ENCODE data around the gene JUN. TPM values are rescaled to one million over a fixed set of nuclear protein-coding genes. Genes with fewer than 3 reads are reported as not detected.
A peak's percentile ranks its signal among the peaks of the same experiment; 100 is the strongest.

Gene JUN
- 227 TPM for total RNA-seq

DNA sequence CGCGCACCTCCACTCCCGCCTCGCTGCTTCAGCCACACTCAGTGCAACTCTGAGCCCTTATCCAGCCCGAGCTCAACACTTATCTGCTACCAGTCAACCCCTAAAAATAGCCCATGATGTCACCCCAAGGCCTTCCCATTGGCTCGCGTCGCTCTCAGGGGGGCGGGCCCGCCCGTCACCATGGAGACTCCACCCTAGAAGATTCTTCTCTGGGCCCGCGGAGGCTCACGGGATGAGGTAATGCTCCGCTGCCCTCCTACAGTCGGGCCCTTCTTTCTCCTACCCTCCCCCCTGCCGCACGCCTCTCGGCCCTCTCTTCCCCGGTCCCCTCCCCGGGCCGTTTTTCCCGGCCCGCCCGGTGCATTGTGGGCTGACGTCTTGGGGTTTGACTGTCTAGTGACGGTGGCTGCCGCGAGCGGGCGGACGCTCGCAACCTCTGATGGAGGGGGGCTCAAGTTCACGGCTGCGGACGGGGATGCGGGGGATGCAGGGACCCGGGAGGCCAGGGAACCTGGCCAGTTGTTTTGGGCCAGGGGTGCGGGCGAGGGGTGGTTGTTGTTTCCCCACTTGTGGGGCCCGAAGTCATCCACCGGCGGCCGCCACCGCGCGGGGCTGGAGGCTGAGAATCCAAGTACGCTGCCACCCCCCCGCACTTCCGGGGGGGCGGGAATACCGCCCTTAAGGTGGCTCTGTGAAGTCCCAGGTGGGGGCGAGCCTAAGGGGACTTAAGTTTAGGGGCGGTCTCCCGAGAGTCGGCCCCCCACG, at the start of gene JUN:
TSS of gene JUN (minus strand) at position 55 of the 765 bp plus-strand sequence. CDS start 977 bp downstream, outside the sequence.
- DNase-seq: peak; percentile 100

DNA sequence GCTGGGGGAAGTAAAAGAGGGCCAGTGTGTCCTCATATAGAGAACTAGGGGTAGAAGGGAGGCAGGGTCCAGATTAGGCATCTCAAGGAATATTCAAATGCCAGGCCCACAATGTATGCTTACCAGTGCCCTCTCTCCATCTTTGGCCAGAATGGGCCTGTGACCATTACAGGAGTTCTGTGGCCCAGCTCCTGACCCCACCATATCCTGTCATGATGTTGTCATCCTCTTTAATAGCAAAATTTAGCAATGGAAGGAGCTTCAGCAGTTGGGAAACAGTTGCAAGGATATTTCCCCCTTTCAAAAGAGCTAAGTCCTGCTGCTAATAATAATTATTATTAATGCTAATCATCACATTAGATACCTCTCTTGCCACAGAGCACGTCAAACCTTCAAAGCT, 49.3 kb upstream of the JUN start:
- DNase-seq: no peak

DNA sequence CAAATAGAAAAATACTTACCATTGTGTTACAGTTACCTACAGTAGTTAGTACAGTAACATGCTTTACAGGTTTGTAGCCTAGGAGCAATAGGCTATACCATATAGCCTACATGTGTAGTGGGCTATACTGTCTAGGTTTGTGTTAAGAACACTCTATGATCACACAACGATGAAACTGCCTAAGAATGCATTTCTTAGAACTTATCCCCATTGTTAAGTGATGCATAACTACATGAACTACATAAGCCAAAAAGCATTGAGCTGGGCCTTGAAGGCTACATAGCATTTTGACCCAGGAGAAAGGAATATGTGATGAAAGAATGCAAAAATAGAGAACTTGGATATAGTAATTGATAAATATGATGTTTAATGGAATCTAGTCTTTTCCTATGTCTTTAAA, 46.4 kb upstream of the JUN start:
- DNase-seq: no peak

DNA sequence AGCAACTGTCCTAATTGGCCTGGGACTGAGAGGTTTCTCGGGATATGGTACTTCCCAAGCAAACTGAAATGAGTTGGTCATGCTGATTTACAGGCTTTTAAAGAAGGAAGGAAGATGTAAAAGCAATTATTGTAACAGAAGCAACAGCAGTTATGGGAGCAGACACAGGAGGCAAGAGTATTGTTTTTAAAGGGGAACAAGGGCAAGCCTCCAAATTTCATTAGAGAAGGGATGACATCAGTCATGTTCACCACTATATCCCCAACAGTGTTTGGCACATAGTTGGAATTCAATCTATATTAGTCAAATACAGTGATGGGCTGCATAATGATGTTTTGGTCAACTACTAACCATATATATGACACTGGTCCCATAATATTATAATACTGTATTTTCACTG, 46.0 kb upstream of the JUN start:
- DNase-seq: no peak

DNA sequence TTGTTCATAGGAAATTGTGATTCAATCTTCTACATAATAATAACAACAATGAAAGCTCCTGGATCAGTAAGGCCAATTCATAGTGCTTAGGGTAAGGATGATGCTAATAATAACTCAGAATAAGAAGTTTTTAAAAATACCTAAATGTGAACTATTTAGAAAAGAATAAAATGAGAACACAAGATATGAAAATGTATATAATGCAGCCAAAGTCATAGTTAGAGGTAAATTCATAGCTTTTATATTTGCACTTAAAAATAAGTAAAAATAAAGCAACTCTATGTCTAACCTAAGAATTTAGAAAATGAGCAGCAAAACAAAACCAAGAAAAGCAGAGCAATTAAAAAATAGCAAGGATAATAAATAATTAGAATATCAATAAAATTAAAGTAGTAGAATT, 43.5 kb upstream of the JUN start:
- no peak for DNase-seq

DNA sequence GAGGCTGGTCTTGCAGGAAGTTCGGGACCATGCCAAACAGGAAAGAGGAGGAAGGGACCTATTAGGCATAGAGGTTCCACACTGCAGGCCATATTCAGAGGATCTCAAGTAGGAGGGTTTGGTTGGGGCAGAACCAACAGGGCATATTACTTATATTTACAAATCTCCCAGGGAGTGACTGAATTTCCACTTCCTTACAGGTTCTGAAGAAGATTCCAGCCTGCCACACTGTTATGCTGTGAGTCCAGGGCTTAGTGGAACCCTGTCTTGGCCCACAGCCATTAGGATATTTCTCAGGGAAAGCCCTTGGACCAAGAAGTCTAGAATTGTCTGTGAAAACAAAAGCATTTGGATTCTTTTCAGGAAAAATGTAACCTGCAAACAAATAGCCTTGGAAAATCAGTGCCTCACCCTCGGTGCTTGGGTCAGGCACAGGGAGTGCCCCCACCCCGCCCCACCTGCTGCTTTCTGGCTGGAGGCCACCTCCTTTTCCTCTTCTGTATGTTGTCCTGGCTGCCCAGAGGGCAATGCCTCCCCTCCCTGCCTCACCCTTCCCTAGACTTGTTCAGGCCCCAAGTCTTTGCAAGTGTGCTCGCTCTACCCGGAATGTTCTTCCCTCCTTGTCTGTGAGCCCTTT, 41.0 kb upstream of the JUN start:
- peak; percentile 33 for DNase-seq

DNA sequence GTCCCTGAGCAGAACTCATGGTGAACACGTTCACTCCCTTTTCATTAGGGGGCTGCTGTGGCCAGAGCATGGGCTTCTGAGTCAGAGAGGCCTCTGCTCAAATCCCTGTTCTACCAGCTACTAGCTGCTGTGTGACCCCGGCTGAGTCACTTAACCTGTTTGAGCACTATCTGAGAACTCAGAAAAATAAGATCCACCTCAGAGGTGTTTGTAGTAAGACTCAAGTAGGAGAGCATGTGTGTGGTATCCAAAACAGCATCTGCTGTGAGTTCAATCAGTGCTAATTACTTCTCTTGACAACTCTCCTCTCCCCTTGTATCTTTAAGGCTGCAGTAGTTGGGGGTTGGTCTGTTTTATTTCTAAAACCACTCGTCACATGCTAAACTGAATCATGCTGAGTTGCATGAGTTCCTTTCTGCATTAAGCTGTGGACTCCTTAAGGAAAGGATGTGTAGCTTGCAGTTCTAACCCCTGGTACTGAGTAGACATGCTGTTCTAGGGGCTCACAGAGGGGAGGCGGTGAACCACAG, 39.7 kb upstream of the JUN start:
- DNase-seq: no peak

DNA sequence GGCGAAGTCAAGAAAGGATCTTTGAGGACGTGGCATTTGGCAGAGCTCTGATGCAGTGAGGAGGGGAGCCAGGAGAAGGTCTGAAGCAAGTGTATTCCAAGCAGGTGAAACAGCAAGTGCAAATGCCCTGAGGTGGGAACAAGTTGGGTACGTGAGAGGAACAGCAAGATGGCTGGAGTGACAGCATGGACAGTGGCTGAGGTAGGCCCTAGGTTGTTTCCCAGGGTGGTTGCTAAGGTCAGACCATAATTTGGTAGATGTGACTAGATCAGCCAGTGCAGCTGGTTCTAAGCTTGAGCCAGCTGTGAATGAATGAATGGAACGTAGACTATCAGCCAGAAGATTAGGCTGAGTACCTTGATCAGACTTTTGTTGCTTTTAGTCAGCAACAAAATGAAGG, 37.5 kb upstream of the JUN start:
- no peak for DNase-seq

DNA sequence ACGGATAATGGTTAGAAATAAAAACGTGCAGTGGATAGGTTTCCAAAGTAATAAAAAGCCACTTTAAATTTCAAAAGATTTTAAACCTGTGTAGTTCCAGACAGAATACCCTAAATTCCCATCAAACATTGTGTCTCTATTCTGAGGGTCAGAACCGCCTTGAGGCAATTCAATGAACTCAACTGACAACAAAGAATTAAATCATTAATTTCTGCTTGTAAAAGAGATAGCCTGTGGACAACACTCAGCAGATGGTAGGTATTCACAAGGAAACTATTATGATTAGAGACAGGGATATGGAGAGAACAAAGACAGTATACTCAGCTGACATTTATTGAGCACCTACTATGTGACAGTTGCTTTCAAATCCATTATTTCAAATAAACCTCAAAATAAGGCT, 35.1 kb upstream of the JUN start:
- no peak for DNase-seq

DNA sequence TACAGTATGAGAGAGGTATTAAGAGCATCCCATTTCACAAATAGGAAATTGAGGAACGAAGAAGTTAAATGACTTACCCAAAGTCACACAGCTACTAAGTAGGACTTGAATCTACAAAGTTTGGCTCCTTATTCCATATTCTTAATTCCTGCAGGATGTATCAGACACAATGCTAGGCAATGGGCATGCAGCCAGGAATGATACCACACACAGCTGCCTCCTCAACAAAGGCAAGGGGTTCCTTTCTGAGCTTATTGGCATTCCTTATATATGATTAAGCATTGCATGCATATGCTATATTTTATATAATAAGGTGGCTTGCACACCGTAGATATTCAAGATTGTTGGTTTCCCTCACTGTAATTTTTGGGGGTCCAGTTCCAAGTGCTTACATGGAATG, 34.2 kb upstream of the JUN start:
- peak; percentile 38 for DNase-seq

DNA sequence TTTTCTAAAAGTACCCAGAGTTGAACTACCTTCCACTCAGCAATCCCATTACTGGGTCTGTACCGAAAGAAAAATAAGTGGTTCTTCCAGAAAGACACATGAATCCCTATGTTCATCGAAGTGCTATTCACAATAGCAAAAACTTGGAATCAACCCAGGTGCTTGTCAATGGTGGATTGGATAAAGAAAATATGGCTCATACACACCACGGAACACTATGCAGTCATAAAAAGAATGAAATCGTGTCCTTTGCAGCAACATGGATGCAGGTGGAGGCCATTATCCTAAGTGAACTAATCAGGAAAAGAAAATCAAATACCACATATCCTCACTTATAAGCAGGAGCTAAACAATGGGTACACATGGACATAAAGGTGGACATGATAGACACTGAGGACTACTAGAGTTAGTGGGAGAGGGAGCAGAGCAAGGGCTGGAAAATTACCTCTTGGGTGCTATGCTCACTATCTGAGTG, 32.9 kb upstream of the JUN start:
- no peak for DNase-seq

DNA sequence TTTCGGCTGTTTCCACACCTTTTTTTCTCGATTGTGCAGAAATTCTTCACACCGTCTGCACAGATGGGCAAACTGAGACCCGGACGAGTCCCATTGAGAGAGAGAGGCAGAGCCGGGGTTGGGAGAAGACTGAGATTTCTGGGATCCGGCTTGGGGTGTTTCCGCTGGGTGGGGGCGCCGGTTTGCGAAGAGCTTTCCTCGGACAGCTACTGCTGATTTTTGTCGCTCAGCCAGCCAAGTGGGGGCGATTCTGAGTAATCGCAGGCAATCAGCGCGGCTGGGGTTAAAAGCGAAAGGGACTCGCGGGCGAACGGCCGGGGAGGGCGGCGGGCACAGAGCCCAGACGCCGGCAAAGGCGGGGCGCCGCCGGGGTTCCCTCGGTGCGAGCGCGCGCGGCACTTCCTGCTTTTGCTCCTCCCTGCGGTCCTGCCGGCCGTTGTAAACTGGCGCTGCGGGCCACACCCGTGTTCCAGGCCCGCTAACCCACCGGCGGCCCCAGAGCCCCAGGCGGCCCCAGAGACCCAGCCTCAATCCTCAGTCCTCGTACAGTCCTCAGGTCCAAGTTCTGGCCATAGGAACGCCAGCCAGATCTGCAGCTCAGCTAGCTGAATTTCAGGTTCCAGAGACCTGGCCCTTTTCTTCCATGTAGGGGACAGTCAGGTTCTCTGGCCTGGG, 32.4 kb upstream of the JUN start:
- DNase-seq: peak; percentile 94

DNA sequence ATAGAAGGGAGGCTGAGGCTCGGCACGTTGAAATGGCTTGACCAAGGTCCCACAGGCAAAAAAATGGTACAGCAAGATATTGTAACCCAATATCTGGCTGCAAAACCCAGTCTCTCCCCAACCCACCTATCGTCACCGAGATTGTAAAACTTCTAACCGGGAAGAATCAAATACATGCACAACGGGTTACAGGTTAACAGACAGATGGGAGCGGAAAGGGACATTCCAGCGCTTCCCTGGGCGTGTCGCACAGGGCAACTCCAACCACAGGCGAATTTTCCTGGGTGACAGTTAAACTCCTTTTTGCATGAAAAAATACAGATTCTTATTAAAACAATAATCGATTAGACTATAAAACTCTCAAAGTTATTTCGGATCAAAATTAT, 31.8 kb upstream of the JUN start:
- peak; percentile 40 for DNase-seq

DNA sequence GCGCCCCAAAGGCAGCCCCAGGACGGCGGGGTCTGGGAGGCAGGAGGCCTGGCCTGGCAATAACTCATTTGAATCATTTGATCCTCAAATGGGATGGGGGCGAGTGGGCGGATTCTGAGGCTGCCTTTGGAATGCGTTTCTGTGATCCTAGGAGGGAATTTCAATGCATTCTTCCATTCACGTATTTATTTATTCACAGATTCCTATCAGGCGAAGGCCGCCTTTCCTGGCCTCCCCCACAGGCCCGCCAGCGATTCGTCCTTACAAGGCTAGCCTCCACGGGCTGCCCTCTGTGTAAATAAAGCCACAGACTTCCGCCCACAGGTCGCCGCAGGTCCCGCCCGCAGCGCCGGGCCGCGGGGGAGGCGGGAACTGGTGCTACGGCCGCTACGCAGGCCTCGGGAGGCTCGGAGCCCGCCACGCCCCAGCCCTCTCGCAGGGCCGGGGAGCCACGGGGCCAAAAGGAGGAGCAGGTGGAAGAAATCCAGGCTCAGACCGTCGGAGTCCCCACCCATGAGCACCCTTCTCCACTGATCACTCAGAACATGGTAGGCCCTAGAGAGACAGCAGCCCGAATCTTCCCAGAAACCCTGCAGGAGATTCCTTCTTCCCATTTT, 31.3 kb upstream of the JUN start:
- peak; percentile 66 for DNase-seq

DNA sequence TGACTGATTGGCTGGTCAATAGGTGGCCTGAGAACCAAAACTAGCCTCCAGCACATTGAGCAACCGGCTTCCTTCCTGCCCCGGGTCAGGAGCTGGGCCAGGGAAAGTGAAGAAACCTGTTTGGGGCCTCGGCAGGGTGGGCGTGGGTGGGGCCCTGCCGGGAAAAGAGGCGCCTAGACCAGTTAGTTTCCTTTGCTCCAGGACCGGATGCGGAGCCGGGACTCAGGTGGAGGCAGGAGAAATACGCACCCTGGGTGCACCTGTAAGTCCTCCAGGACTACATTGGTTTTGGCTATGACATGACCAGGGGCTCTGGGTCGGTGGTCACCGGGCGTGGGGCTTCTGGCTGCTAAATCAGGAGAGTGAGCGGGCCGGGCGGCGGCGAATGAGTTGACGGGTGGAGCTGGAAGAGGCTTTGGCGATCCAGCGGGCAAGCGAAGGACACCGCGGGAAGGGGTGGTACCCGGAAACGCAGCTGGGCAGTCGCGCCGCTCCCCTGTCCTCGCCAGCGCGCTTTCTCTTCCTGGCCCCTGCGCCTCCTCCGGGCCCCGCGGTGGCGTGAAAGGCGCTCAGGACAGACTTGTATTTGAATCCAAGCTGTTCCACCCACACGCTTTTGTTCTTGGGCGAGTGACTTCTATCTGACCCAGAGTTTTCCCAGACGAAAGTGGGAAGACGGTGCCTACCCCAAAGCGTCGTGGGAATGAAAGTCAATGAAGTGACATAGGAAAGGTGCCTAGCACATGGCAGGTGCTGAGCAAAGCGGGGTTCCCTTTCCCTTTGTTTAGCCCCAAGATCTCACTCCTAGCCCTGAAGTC, 30.6 kb upstream of the JUN start:
- peak; percentile 52 for DNase-seq

DNA sequence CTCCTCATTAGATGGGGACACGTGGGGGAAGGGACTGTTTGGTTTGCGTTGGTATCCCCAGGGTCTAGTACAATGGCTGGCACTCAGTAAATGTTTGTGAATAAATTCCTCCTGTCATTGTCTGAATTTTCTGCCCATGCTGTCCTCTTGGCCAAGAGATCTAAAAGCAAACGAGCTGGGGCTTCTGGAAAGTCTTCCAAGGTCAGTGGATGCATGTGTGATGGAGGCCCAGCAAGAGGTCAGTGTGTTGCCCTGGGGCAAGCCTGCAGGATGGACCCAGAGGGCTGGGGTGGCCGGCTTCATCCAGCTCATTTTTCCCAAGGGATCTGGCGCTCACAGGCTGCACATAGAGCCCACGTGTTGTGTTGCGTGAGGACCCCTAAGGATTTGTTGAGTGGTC, 30.0 kb upstream of the JUN start:
- no peak for DNase-seq

DNA sequence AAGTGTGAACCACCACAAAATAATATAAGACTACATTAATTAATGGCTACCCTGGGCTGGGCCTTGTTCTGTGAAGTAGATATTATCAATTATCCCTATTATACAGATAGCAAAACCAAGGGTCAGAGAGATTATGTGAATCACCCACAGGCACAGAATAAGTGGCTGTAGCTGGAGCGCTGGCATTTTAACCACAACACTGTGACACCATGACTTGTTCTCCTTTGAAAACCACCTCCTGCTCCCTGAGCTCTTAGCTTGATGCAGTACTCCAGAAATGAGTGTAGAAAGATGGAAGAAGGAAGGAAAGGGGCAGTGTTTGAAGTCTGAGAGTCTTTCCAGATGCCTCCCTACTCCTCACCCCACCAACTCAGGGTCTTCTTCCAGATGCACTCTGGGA, 29.5 kb upstream of the JUN start:
- peak; percentile 7 for DNase-seq

DNA sequence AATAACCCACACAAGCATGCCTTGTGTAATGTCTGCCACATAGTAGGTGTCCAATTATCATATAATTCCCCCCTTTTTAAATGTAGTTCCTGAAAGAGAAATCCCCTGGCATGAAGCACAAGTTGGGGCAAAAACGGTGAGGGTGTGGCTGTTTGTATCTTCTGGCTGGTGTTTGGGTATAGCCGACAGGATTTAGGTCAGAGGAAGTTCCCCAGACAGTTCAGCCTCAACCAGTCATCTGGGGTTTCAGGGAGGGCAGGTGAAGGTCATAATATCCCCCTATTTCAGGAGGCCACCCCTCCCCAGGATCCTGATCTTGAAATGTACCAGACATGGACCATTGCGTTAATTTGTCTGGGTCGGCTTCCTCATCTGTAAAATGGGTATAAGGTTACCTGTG, 29.1 kb upstream of the JUN start:
- DNase-seq: peak; percentile 10

DNA sequence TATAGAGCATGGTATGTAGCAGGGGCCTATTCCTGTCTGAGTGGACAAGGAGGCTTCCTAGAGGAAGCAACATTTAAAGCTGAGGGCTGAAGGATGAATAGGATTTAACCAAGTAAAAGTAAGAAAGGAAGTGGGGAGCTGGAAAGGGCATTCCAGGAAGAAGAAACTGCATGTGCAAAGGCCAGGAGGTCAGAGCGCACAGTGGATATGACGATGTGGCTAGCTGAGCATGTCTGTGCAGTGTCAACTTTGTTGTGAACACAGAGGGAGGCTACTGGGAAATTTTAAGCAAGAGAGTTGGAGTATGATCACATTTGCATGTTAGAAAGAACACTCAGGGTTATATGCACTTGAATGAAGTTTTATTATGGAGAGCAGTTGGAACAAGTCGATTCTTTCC, 28.6 kb upstream of the JUN start:
- DNase-seq: peak; percentile 13

DNA sequence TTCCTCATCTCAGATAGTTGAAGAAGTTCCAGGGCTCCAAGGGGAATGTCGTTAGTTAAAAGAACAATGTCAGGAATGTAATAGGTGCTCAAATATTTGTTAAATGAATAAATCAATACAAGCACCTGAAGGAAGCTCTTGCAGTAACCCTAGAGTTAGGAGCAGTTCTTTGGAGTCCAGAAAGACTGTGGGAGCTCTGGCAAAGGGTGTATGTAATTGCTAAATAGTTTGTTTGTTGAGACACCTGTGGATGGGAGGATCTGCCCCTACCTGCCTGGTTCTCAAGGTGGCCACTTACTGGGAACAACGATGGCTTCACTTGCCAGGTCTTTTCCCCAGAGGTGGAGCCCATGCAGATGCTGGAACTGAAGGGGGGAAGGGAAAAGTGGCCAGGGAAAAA, 27.5 kb upstream of the JUN start:
- DNase-seq: no peak

DNA sequence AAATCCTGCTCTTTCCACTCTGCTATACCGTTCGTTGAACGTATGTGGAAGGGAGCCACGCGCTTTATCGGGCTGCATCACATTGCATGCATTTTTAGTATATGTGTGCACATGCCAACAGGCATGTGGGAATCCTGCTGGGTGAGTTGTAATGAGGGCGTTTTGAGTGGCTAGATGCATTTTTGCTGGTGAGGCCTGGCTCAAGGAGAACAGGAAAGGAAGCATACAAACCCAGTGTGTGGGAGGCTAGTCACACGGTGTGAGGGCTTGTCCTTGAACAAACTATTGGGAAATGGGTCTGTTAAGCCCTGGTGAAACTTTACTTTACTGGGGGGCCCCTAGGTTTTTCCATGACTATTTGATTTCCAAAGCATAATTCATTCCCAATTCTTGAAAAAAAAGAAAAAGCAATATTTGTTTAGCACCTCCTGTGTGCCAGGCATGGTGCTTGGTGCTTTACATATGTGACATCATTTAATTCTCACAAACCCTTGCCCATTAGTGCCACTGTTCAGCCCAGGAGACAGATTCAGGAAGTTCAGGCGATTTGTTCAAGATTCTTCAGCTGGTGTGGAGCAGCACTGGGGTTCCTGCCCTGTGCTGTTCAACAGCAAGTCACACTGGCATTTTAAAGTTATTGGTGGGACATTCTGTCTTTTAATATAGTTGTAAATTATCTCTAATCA, 25.6 kb upstream of the JUN start:
- no peak for DNase-seq
